DMS153 treated with DMSO at 0.1 percent for 48 hours (cell line): ENCODE measurements around the gene PWP1.
"Not testable (repeated sequence)": the region's sequence is repeated elsewhere in the genome, so short reads cannot be mapped to it uniquely, and the experiment has no call there.

Experiments
- DNase-seq: peaks from one replicate; lab custom pipeline; 2025; ENCODE audit not compliant: unreplicated experiment; lab: John Stamatoyannopoulos, UW

The PWP1 gene

DNA sequence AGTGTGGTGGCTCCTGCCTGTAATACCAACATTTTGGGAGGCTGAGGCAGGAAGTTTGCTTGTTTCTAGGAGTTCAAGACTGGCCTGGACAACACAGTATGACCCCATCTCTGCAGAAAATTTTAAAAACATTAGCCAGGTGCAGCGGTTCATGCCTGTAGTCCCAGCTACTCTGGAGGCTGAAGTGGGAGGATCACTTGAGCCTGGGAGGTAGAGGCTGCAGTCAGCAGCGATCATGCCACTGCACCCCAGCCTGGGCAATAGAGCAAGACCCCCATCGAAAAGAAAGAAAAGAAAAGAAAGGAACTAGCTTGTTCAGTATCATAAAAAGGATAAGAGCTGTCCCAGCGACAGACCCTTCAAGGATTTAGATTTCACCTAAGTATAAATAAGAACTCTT is 18.1 kb upstream of the PWP1 start:
- DNase-seq: no peak

DNA sequence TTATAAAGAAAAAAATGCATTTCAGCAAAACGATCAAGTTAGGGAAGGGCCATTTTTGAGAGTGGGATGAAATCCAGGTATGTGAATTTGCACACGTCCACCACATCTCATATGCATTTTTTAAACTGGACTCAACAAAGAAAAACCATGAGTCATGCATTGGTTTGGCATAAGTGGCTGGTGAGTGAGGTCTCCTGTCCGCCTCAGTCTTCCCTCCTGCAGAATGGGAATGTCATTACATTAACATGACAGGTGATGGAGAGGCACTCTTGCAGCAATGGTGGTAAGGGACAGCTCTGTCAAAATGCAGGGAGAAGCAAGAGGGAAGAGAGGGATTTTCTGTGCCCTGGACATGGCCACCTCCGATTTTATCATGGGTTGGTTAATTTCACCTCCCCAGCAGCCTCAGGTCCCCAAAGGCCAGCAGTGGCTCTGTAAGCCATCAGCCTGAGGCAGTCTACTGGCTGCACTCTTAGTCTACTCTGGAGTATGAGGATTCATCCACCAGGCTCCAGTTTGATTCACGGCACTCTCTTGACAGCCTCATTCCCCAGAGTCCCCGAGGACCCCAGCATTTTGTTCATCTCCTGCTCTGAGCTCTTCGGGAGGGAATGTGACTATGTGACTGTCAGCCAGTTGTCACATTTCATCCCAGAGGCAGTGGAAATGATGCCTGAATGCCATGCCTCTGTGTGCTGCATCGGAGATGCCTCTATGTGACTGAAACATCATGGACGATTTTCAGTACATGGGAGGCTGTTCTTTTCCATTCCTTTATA is 17.1 kb upstream of the PWP1 start:
- no peak for DNase-seq

DNA sequence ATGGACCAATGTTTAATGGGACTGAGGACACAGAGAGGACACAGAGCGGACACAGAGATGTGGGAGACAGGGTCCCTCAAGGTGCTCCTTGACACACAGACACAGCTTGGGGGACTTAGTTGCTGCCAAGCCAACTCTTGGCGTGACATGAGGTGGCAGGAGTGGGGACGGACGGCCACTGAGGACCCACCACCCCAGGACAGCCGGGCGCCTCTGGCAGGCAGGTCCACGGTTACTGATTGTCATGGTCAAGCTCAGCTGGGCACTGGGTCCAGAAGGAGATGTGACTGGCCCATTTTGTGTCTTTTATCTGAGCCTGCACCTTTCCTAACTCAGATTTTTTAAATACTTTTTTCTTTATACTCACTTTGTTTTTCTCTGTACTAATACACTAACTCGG is 15.7 kb upstream of the PWP1 start:
- DNase-seq: no peak

DNA sequence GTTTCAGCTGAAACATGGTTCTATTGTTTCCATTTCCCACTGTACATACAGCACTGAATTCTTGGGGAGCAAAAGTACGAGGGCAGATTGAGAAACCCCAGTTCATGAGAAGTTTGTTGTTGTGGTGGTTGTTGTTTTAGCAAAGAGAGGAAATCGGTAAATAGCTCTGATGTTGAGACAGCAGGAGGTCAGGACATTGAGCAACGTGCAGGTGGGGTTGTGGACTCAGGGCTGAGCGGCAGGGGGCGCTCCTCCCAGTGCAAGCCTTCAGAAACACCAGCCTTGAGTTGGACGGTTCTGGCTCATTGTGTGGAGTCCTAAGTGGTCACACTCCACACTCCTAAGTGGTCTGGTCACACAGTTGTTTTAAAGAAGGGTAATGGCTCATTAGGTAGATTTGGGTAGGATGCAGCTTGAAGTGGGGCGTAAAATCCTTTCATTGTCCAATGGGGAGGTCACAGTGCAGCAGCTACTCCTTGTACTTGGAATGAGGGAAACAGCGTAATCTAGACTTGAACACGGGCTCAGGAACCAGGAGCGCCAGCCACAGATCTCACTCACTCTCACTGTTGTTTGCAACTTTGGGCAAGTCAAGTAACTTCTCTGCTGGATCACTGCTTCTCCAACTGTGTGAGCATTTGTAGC is 14.5 kb upstream of the PWP1 start:
- no peak for DNase-seq

DNA sequence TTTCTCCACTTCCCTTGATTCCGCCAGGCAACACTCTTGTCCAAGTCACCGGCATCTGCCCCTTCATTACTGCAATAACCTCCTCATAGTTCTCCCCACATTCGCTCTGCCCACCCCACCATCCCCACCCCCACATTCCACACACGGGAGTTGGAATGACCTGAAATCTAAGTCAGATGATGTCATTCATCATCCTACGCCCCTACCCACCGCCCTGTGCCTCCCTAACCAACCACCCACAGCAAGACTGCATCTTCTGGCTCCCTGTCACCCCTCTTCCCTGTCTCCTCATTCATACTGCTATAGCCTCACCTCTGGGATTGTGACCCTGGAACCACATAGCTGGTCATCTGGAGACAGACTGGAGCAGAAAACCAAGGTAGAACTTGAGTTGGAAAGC is 7.9 kb upstream of the PWP1 start:
- no peak for DNase-seq

DNA sequence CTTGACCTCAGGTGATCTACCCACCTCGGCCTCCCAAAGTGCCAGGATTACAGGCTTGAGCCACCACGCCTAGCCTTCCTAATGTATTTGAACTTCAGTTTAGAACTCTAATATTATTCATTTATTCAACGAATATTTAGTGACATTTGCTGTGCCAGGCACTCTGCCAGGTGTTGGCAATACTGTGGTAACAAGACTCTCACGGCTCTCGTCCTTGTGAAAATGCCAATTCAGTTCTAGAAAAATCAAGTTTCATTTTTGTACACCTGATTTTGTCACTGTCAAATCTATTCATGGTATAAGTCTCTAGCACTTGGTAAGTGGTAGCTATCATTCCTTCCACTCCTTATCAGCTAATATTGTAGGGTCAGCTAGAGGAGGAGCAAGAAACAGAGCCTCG is 6.3 kb upstream of the PWP1 start:
- no peak for DNase-seq

DNA sequence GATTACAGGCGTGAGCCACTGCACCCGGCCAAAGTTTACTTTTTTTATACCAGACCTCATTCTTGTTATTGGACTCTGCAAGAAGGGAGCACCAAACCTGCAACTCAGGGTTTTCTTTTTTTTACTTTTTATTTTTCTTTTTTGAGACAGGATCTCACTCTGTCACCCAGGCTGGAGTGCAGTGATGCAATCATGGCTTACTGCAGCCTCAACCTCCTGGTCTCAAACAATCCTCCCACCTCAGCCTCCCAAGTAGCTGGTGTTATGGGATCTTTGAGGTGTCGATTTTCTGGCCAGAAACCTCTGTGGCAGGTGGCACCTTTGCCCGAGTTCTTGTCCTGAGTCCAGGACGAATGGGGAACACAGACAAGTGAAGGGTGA is 4.2 kb upstream of the PWP1 start:
- no peak for DNase-seq

DNA sequence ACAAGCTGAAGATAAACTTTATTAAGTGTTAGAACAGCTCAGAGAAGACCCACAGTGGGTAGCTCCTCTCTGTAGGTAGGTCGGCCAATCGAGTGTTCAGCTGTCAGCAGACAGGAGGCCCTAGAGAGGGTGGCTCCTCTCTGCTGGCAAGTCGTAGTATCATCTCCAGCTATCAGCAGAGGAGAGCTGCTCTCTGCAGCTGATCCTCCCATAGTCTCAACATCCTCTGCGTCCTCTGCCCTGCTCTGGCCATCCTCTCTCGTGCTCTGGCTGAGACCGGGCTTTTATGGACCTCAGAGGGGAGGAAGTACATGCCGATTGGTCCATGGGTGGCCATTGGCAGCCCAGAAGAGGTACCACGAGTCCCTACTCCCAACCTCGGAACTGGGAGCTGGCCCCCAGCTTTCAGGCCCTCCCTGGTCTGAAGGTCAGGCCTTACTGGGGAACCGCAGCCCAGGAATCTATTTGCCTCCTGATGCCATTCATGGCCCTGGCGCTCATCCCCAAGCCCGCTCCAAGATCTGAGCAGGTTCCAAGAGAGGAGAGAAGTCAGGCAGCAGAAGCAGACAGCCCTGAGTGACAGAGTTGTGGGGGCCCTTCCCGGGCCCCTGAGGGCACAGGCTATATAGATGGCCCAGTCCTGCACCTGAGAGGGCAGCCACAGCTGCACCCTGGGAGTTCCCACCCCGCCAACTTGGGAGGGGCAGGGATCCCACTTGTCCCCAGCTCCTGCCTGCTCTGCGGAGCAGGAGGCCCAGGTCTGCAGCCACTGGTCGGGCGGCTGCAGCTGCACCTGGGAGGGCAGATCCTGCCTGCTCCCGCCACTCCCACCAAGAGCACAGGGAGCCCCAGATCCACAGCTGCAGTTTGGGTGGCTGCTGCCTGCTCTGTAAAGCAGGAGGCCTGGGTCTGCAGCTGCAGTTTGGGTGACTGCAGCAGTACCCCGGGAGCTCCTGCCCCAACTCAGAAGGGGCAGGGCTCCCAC is 3.5 kb upstream of the PWP1 start:
- no peak for DNase-seq

DNA sequence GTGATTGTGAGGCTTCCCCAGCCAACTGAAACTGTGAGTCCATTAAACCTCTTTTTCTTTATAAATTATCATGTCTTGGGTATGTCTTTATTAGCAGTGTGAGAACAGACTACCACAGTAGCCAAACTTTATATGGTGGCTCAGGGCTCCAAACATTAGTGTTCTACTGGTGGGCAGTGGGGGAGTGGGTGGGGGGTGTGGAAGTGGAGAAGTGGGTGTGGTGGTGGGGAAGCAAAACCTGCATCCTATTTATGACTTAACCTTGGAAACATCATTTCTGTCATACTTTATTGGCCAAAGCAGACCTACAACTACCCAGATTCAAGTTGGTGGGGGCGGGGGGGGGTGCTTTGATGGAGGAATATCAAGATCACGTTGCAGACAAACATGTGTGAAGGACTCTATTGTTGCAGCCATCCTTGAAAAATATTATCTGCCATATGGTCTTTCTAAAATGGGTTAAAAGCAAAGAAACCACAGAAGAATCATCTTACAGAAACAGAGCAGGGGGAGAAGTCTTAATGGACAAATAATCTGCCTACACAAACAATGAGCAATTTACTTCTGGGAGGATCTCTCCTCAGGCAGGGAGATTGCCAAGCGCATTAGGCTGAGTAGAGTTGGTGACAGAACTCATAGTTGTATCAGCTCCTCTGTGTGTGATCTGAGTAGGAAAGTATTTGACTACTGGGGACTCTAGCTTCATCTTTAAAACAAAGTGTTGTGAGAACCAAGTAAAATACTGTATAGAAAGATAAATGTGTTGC is 1.4 kb upstream of the PWP1 start:
- no peak for DNase-seq

DNA sequence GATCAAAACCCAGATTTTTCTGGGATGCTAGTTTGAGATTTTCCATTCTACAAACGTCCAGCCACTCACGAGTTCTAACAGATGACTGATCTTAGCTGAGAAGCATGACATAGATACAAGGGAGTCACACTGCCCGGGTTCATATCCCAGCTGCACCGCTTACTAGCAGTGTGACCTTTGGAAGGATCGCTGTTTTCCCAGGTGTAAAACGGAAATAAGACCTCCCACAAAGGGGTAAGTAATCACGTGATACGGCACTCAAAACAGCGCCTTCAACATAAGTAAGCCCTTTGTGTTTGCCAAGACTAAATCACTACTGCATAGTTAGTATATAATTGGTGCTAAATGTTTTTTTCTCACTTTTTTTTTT is 624 bp upstream of the PWP1 start:
- DNase-seq: peak; percentile 38

DNA sequence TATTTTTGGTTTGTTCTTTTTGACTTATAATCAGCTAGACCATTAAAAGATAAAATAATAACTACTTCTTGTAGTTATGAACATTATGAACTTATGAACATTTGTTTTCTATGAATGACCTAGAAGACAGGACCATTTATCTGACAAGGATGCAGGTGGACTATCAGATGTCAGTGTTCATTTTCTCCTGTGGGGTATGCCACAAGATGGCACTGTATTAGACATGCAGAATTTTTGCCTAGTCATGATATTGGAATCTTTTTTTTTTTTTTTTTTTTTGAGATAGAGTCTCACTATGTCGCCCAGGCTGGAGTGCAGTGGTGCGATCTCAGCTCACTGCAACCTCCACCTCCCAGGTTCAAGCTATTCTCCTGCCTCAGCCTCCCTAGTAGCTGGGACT is 10.2 kb downstream of the PWP1 start:
- DNase-seq: not testable (repeated sequence)

DNA sequence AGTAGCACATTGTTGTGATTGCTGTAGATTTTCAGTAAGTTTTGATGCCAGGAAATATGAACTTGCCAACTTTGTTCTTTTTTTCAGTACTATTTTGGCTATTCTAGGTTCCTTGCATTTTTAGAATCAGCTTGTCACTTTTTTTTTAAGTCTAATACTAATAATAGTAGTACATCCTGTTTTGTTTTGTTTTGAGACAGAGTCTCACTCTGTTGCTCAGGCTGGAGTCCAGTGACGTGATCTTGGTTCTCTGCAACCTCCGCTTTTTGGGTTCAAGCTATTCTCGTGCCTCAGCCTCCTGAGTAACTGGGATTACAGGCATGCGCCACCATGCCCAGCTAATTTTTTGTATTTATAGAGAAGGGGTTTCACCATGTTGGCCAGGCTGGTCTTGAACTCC is 16.5 kb downstream of the PWP1 start:
- DNase-seq: no peak

DNA sequence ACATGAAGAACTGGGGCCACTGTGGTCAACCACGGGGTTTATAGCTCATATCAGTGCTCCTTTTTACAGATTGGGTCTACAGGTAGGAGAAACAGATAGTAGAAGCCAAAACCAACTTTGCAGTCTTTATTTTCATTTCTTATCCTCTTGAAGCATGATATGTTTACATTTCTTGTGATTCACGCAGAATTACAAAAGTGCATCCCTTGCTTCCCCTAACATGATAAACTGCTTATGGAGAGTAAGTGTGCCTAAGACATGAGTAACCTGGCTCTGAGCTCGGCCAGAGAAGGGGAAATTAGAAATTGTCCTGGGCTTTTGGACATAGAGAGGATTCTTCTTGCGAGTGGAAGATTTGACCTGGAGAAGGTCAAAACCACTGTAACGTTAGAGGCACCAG is 18.4 kb downstream of the PWP1 start:
- DNase-seq: no peak

DNA sequence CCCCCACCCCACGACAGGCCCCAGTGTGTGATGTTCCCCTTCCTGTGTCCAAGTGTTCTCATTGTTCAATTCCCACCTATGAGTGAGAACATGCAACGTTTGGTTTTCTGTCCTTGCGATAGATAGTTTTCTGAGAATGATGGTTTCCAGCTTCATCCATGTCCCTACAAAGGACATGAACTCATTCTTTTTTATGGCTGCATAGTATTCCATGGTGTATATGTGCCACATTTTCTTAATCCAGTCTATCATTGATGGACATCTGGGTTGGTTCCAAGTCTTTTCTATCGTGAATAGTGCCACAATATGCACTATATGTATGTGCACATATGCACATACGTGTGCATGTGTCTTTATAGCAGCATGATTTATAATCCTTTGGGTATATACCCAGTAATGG is 19.9 kb downstream of the PWP1 start:
- not testable (repeated sequence) for DNase-seq

DNA sequence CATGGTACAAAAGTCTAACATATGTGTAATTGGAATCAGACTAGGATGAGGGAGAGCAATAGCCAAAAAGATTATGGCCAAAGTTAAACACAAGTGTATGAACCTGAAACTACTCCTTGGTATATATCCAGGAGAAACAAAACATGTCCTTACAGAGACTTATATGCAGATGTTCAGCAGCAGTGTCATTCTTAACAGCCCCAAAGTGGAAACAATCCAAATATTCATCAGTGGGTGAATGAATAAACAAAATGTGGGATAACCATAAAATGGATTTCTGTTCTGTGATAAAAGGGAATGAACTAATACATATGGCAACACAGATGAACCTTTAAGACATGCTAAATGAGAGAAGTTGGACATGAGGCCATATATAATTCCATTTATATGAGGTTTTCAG is 30.2 kb downstream of the PWP1 start:
- no peak for DNase-seq

DNA sequence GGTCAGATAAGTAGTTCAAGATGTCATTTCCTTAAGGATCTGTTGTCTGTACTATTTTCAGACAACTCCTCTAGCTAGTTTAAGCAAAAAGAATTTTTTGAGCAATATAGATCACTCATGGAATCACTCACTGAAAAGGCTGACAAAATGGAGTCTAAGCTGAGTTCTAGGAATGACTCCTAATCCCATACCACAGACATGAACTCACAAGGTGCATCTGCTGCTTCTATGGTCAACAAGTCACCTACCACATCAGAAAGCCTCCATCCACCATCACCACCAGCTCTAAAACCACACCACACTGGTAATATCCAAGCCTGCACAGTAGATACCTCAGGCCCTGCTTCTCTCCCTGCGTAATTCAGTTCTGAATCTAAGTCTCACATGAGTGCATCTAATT is 33.0 kb downstream of the PWP1 start:
- no peak for DNase-seq

DNA sequence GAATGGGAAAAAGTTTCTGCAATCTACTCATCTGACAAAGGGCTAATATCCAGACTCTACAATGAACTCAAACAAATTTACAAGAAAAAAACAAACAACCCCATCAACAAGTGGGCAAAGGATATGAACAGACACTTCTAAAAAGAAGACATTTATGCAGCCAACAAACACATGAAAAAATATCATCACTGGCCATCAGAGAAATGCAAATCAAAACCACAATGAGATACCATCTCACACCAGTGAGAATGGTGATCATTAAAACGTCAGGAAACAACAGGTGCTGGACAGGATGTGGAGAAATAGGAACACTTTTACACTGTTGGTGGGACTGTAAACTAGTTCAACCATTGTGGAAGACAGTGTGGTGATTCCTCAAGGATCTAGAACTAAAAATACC is 41.7 kb downstream of the PWP1 start:
- not testable (repeated sequence) for DNase-seq

DNA sequence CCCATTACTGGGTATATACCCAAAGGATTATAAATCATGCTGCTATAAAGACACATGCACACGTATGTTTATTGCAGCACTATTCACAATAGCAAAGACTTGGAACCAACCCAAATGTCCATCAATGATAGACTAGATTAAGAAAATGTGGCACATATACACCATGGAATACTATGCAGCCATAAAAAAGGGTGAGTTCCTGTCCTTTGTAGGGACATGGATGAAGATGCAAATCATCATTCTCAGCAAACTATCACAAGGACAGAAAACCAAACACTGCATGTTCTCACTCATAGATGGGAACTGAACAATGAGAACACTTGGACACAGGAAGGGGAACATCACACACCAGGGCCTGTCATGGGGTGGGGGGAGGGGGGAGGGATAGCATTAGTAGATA is 42.1 kb downstream of the PWP1 start:
- DNase-seq: not testable (repeated sequence)

DNA sequence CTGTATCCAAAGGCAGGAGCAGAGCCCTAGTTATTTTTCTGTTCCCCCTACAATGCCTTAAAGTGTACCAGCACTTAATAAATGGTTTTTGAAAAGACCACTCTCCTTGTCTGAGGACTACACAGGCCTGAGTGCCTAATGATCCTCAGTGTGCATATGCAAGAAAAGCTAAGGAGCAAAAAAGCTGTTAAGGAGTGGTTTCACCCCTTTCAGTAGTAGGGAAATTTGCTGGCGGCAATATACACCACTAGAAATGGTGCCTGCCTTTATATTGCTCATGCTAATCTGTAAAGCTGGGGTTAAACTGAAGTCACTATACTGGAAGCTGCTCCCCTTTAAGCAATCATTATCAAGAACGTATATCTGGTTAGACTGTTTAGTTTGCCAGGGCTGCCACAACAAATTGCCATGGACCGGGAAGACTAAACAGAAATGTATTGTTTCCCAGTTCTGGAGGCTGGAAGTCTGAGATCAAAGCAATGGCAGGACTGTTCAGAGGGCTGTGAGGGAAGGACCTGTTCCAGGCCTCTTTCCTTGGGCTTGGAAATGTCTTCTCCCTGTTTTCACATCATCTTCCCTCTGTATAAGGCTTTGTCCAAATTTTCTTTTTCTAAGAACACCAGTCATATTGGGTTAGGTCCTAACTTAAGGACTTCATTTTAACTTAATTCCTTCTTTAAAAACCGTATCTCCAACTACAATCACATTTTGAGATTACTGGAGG is 45.2 kb downstream of the PWP1 start:
- no peak for DNase-seq

DNA sequence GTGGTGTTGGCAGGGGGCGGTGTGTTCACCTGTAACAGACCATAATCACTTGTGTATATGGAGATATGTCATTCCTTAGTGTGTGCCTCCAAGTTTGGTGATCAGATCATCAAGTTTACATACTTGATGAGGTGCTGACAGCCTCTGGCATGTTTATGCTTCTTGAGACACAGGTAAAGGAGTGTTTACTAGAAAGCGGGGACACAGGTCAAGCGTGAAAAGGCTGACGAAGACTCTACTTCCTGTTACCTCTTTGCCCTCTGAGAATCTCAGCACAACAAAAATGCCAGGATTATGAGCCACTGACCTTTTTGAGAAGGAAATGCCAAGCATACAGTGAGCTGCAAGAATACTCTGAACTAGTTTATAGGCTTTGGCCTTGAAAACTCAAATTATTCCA is 45.8 kb downstream of the PWP1 start:
- no peak for DNase-seq
